ENCODE data around the gene UTP4.
A peak's percentile ranks its signal among the peaks of the same experiment; 100 is the strongest.
"Not testable (repeated sequence)": the region's sequence is repeated elsewhere in the genome, so short reads cannot be mapped to it uniquely, and the experiment has no call there.

The UTP4 gene

DNA sequence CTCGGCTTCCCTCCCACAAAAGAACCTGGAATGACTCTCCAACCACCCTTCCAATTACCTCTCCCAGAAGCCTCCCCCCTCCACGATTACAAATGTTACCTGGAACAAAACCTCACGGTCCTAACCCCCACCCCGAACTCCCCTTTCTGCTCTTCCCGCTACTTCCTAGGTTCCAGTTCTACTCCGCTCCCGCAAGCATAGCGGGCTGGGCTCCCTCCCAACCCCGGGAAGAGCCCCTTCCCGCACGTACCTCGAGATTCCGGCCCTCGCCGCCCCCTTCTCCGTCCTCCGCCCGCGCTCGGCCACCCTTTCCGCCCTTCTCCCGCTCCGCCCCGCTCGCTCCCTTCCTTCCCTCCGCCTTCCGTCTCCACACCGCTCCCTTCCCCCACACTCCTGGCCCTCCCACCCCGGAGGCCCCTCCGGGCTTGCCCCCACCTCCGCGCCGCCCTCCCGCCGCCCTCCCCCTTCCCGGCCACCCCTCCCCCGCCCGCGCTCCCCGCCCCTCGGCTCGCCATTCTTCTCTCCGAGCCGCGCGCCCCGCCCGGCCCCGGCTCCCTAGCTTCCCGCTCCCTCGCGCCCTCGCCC lies 518 bp upstream of the UTP4 start:
- peak; percentile 52 for DNase-seq

DNA sequence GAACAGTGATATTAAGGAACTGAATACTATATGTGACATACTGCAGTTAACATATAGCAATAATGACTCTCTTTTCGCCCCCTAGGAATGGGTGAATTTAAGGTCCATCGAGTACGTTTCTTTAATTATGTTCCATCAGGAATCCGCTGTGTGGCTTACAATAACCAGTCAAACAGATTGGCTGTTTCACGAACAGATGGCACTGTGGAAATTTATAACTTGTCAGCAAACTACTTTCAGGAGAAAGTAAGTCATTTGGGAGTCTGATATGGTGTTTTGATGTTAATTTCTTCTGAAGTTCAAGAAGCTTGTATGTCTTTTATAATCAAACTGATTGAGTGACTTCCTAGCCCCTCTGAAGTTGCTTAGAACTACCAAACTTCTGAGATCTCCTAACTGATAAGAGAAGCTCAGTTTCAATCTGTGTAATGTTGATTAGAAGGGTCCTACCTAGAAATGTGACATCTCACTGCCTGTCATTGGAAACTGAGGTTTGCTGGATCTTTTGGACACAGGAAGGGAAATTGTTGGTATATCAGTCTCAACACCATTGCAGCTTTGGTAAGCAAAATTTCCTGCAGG lies 1.0 kb downstream of the UTP4 start:
- no peak for DNase-seq

DNA sequence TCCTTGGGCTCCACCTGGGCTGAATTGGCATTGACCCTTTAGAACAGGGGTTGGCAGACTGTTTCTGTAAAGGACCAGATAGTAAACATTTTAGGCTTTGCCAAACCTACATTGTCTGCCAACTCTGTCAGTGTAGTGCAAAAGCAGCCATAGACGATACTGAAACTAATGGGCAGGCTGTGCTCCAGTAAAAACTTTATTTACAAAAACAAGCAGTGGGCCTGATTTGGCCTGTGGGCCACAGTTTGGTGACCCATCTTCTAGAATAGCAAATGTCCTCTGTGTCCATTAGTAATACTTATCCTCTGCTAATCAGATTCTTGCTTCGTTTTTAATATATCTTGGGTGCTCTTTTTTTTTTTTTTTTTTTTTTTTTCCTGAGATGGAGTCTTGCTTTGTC lies 6.2 kb downstream of the UTP4 start:
- DNase-seq = no peak

DNA sequence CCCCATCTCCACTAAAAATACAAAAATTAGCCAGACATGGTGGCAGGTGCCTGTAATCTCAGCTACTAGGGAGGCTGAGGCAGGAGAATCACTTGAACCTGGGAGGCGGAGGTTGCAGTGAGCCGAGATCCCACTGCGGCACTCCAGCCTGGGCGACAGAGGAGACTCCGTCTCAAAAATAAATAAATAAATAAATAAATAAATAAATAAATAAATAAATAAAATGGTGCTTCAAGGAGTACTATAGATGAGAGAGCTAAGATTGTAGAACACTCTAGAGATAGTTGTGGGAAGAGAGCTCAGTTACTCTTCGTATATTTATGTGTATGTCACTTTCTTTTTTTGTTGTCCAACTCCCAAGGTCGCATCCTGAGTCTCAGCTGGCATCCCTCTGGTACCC lies 7.0 kb downstream of the UTP4 start:
- DNase-seq = not testable (repeated sequence)

DNA sequence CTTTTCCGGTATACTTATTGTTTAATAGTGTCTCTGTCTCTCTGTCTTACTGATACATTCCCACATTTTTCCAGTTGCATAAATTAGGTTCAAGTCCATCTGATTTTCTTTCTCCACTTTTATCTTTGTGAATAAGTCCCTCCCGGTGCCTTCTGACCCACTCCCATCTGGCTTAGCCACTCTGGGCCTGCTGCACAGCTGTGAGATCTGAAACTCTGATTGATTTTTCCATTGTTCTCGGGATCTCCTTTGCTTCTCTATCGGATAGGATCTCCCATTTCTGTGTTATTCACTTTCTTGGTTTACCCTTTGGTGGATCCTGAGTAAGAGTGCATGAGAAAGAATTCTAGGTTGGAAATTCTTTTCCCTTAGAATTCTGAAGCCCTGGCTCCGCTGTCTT lies 8.6 kb downstream of the UTP4 start:
- no peak for DNase-seq

DNA sequence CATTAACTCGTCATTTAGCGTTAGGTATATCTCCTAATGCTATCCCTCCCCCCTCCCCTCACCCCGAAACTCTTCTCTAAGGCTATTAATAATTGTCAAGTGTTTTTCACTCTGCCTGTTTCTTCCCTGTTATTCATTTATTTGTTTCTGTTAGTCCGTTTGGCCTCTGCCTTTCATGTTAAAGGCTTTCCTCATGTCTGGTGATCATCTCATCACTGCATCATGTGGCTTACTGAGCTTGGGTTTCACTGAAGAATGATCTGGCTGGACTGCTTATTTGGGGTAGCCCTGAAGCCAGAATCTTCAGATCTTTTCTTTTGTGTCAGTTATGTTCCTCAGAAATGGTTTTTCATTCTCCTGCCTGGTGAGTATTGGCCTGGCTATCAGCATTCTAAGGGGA lies 9.5 kb downstream of the UTP4 start:
- no peak for DNase-seq

DNA sequence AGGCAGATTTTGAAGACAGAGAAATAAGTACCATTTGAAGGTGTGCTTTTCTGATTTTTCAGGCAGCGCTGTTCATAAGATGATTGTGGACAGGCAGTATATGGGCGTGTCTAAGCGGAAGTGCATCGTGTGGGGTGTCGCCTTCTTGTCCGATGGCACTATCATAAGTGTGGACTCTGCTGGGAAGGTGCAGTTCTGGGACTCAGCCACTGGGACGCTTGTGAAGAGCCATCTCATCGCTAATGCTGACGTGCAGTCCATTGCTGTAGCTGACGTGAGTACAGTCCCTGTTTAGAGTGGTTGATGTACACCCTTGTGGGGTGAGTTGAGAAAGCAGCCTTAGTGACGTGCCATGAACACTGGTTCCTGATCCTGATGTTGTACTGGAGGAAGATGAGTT lies 10.7 kb downstream of the UTP4 start:
- no peak for DNase-seq

DNA sequence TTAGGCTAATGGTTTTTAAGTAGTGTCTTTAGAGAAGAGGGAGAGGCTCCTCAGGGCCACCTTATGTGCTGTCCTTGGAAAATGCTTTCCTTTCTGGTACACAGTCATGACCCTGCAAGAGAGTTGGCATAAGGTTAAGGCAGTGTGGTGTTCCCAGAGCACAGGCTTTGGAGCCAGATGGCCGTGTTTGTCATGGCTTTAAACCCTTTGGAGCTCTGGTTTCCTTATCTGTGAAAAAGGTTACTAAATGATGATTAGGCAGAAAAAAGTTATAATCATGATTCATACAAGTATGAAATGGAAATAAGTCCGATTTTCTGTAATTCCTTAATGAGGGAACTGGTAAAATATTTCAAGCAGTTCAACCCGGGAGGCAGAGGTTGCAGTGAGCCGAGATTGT lies 13.2 kb downstream of the UTP4 start:
- DNase-seq = no peak

DNA sequence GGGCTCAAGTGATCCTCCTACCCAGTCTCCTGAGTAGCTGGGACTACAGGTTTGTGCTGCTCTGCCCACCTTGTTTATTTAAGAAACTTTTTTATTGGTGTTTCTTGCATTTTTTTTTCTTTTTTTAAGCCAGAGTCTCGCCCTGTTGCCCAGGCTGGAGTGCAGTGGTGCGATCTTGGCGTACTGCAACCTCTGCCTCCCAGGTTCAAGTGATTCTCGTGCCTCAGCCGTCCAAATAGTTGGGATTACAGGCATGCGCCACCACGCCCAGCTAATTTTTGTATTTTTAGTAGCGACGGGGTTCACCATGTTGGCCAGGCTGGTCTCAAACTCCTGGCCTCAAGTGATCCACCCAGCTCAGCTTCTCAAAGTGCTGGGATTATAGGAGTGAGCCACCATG lies 17.2 kb downstream of the UTP4 start:
- DNase-seq = not testable (repeated sequence)

DNA sequence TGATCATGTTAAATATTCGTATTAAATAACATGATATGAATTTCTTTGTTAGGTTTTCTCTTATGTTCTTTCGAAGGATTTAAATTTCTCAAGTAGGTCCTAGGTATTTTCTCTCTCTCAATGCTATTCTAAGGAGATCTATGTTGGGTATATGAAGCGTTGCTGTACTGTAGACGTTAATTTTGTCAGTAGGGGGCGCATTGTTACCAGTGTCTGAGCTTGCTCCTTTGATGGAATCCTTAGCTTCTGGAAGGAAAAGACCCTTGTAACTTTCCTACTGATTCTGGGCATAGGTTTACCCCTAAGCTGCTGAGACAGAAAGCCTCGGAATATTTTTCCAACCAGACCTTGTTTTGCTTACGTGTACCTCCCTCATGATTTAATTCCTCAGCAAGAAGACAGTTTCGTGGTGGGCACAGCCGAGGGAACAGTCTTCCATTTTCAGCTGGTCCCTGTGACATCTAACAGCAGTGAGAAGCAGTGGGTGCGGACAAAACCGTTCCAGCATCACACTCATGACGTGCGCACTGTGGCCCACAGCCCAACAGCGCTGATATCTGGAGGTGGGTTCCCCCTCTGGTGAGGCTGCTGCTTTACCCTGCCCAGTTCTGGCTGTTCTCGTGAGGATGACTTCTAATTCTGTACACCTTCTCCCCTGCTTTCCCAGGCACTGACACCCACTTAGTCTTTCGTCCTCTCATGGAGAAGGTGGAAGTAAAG lies 17.9 kb downstream of the UTP4 start:
- peak; percentile 1 for DNase-seq

DNA sequence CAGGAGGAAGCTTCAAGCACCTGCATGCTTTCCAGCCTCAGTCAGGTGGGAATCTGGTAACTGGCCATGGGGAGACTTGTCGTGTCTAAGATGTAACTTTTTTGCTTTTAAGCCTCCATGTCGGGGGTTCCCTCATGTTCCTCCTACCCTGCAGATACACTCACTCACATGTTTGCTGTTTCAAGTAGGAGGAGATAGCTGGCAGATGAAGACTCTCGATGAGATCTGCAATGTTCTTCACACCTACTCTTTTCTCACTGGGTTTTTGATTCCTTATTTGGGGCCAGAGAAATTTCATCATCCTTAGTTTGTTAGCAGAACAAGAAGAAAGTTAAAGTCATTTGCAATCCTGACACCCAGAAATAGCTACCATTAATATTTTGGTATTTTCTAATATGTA lies 24.7 kb downstream of the UTP4 start:
- DNase-seq = no peak

DNA sequence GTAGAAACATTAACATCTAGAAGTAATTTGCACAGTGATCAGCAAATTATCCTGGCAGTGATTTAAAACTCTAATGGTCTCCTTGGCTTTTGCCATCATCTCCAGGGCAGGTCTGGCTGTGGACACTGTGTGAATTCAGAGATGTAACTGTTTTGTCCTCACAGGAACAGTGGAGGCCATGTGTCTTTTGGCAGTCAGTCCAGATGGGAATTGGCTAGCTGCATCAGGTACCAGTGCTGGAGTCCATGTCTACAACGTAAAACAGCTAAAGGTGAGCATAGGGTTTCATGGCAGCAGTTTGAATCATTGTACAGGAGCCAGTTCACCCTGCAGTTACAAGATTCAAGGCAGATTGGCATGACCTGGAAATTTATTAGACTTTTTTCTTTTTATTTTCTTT lies 27.7 kb downstream of the UTP4 start:
- DNase-seq = no peak

DNA sequence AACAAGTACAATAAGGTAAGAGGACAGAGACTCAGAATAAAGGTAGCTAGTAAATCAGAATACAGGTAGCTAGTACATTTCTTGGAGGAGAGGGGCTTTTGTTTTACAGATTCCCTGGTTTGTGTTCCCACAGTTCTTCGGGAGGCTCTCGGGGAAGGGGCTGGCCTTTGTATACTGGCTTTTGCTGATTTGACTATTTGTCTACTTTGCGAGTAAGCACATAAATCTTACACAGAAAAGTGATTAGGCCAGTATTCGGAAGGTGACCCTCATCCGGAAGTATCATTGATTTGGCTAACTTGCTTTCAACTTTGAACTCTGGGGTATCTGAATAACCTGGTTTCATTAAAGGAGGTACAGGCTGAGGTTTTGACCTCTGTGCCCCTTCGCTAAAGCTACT lies 33.1 kb downstream of the UTP4 start:
- DNase-seq = no peak

DNA sequence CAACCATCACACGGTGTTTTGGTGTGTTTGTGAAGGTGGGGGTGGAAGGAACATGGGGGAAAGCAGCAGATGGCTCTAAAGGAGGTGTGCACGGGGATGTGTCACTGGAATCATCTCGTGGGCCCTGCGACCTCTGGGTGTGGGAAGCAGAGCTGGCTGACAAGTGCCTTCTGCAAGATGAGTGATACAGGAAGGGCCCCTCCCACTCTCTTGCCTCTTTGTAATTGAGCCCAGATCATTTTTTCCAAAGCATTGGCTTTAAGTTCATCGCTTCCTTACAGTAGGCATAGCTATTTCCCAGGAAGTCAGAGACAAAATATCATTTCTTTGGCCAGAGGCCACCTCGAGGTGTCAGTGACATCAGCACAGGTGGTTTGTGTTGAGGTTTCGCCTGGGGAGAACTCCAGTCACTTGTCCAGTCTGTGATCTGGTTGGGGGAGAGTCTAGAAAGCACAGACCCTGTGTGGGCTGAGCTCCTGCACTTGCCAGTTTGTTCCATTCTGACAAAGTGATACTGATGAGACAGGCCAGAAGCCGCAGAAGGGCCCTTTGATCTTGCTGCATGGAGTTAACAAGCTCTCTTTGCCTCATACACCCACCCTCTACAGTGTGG lies 33.9 kb downstream of the UTP4 start:
- DNase-seq = no peak

DNA sequence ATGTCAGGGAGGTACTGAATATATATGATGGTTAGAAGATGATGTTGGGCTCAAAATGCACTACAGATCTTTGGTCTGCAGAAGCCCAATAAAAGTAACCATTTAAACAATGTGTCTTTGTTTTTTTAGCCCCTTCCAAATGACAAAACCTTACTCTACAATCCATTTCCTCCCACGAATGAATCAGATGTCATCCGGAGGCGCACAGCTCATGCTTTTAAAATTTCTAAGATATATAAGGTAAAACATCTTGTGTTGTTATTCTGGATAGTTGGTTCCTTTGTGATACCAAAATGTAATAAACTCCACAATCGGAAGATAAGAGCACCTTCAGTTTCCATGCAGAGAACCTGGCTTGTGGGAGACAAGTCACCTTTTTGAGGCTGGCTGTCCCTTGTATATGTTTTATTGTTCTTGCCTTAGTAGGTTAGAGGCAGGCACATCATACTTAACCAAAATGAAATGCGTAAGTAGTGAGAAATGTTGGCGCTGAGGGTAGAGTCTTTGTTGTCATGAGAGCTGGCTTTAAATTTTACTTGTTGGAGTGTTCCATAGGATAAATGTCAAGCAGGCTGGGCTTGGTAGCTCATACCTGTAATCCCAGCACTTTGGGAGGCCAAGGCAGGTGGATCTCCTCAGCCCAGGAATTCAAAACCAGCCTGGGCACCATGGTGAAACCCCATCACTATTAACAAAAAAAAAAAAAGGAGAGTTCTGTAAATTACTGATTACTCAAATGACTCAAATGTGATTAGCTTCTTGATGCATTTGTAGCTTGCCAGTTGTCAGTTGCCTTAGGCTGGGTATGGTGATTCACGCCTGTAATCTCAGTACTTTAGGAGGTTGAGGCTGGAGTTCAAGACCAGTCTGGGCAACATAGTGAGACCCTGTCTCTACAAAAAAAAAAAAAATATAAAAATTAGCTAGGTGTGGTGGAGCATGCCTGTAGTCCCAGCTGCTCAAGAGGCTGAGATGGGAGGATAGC lies 34.8 kb downstream of the UTP4 start:
- no peak for DNase-seq

DNA sequence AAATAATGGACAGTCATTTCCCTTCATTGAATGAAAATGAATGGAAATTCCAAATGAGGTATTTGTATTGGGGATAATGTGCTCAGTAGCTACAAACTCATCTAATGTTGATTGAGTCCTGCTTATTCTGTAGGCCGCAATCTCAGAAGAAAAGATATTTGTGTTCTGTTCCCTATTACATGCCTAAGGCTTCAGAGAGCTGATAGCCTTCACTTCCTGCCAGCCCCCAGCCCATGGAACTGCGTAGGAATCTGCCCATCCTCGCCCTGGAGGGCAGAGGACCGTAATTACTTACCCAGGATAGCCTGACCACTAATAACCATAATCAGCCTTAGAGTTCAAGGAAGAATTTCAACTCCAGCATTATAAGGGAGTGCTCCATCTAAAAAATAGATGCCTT lies 36.6 kb downstream of the UTP4 start:
- no peak for DNase-seq

DNA sequence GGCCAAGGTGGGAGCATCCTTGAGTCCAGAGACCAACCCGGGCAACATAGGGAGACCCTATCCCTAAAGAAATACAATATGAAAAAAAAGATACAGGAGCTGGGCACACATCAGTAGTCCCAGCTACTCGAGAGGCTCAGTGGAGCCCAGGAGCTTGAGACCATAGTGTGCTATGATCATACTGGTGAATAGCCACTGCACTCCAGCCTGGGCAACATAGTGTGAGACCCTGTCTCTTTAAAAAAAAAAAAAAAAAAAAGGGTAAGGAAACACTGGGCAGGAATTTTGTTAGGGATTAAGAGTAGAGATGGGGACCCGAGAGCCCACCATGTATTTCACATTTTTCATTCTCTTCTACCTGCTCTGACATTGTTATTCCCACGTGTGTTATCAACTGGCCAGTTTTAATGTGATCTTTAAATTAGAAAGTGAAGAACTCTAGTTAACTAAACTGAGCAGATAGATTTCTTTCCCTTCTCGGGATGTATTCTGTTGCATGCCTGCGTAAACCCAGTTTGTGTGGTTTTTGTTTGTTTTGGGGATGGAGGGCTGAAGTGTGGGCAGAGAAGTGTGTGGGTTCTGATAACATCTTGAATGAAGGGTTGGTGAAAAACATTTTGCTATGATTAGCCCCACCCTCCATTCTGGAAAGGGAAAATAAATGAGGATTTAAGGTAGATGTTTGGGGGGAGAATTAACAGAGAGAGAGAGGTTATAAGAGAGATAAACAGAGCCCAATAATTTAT lies 37.3 kb downstream of the UTP4 start:
- no peak for DNase-seq

DNA sequence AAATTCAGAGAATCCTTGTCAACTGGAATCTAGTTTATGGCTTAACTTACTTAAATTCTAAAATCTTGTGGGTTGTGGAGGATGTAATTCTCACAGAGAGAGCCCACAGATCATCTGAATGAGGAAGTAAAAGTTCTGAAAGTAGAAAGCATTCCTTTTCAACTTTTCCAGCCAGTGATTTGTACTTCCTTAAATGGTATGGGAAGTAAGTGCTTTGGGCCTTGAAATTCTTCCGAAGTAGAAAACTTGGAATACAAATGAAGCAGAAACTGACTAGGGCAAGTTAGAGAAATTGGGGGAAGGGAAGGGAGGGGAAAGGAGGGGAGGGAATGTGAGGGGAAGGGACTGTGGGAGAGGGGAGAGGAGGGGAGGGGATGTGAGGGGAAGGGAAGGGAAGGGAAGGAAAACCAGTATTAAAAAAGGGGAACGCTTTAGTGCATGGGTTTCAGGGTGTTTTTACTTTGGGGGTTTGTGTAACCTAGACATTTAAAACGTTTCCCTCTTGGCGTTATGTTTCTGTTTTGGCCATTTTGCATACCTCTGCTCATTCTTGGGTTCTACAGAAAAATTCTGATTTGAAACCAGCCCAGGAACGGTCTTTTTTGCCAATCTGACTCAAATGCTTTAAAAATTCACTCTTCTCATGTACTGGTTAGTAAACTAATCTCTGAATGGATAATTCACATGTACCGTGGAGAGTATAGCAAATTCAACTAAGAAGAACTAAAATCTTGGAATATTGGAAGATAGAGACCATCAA lies 39.1 kb downstream of the UTP4 start:
- no peak for DNase-seq

DNA sequence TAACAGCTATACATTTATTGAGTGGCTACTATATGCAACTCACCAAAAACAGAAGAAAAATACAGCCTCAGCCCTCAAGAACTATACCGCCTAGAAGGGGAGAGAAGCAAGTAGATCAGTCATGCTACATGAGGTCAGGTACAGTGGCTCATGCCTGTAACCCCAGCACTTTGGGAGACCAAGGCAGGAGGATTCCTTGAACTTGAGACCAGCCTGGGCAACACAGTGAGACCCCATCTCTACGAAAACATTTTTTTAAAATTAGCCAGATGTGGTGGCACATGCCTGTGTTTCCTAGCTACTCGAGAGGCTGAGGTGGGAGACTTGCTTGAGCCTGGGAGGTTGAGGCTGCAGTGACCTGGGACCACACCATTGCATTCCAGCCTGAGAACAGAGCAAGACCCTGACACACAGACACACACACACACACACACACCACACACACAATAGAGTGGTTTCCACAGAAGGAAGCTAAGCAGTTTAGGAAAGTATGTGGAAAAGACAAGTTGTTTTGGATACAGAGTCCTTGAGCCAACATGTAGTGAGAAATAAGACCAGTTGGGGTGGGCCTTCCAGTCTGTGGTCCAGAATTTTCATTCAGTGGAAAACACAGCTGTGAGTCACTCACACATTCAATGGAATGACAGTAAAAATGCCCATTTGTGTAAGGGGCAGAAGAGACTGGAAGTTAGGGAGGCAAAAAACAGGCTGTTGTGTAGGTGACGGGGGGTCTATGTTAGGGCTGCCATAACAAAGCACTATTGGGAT lies 43.8 kb downstream of the UTP4 start:
- no peak for DNase-seq

DNA sequence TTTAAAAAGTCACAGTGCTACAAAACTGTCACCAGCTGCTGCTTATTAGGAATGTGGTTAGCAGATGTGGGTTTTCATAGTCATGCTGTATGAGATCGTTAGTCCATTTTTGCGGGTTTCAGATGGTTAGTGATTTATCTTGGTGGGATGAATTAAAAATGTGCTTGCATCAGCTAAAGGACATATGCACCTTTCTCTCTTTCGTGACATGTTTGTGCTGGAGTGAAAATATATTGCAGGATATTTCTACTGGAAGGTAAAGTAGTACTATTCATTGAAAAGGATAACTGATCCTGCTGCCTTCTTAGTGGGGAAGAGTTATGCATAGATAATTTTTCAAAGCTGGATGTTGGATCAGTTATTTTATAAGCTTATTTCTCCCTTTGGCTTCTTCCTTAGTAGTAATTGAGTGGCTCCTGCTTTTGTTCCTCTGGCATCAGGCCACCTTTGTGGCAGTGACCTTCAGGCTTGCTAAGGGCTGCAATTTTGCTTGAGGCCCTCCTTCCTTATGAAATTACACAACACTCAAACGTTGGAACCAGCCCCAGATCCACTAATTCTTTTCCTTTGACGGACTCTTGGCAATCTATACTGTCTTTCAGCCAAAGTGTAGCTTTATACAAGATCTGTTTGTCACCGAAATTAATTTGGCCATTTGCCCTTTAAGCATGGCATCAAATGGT lies 47.0 kb downstream of the UTP4 start:
- DNase-seq = no peak
